Left lobe of liver (tissue), 2 donors: ENCODE results near the gene KRTAP10-12. TPM values are rescaled to one million over a fixed set of nuclear protein-coding genes. Genes with fewer than 3 reads are reported as not detected.
"Not testable (repeated sequence)": the region's sequence is repeated elsewhere in the genome, so short reads cannot be mapped to it uniquely, and the experiment has no call there.

Source experiments
- ATAC-seq: fragments of 200-7000 bp; cut with Tn5 transposase; one replicate; pipeline ENCODE4 v1.9.1; 2020; ENCODE audit warnings: mild to moderate bottlenecking, moderate library complexity
- DNase-seq: peaks from one replicate; pipeline ENCODE4 v3.0.0-alpha.2; 2020; ENCODE audit warnings: low spot score
- total RNA-seq: library from RNA; stranded (reverse); gene quantifications from one replicate; pipeline ENCODE4 v1.2.1, GENCODE V29; 2021
- donor health status: DM: no; HTN: no; CAD: no; lungs with moderate emphysema.
- donor health status: DM: no; HTN: yes; CAD: no.

The KRTAP10-12 gene
- total RNA-seq, 1 donor from 2014 or later = not detected

DNA sequence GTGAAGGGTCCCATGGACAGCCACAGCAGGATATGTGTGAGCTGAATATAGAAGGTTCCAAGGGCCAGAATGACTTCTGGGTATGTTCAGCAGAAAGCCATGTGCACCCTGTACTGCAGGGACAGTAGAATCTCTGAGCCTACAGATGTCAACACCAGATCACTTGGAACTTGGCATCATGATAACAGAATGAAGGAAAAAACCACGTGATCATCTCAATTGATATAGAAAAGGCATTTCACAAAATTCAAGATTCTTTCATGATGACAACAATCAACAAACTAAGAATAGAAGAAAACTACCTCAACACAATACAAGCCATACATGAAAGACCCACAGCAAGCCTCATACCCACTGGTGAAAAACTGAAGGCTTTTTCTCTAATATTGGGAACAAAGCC is 29.4 kb upstream of the KRTAP10-12 start:
- ATAC-seq = no peak
- no peak for DNase-seq

DNA sequence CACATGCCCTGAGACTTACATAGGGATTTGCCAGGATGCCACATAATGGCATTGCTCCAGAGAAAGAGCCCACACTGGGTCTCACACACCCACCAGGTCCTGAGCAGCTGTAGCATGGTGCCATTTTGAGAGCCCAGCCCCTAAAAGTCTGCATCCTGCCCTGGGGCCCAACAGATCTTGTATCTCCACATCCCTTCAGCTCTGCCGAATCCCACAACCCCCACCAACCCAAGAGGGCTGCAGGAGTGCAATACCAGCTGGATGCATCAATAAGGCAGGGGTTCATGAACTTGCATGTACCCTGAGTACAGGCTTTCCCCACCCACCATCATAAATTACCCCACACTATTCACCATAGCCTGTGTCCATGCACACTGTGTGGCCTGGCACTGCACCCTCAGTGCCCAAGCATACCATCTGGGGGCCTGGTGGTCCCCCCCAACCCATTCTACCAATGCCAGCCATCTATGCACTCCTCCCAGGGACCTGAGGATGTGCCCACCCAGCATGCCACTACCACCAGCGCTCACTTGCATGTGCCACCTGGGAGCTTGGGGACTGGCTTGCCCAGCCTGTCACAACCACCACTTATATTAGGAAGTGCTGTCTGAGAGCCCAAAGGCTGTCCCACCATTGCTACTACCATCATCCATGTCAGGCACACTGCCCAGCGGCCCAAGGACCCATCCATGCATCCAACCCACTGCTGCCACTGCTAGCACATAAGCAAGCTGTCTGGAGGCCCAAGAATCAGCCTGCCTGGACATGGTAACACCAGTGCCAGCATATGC is 26.1 kb upstream of the KRTAP10-12 start:
- ATAC-seq (no peak), DNase-seq (no peak)

DNA sequence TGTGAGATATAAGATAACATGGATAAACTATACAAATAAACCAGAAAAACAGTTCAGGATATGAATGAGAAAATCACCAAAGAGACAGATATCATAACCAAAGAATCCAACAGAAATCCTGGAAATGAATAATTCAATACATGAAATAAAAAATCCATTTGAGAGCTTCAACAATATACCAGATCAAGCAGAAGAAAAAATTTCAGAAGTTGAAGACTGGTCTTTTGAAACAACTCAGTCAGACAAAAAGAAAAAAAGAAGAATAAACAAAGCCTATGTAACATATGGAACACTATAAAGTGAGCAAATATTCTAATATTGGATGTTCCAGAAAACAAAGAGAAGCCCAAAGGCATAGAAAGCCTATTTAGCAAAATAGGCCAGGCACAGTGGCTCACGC is 25.1 kb upstream of the KRTAP10-12 start:
- DNase-seq = no peak
- no peak for ATAC-seq

DNA sequence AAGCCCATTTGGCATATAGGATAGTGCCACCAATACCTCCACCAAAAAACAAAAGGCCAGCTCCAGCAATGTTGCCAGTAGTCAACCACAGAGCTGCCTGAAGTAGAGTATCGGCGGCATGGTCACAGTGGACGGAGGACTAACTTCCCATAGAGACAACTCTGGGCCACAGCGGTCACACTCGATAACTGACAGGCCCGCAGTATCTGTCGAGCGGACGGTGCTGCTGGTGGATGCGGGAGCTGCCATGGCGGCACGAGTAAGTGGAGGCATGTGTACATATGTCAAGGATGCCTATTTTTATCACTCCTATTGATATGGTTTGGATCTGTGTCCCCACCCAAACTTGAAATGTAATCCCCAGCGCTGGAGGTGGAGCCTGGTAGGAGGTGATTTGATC is 19.1 kb upstream of the KRTAP10-12 start:
- DNase-seq (no peak), ATAC-seq (no peak)

DNA sequence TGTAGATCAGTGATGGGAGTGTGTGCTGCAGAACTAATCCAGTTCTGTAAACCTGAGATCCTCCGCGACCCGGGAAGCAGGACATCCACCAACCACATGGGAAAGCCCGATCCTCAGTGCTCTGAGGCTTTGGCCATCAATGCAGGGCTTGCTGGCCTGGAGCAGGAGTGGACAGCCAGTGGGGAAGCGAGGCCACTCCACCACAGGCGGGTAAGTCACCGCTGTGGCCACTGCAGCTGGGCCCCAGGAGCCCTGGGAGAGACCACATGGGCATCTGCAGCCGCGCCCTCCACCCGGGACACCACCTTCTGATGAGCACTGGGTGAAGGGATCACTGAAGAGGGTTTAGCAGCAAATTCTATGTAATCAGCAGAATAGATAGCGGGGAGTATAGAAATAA is 15.8 kb upstream of the KRTAP10-12 start:
- DNase-seq (no peak), ATAC-seq (no peak)

DNA sequence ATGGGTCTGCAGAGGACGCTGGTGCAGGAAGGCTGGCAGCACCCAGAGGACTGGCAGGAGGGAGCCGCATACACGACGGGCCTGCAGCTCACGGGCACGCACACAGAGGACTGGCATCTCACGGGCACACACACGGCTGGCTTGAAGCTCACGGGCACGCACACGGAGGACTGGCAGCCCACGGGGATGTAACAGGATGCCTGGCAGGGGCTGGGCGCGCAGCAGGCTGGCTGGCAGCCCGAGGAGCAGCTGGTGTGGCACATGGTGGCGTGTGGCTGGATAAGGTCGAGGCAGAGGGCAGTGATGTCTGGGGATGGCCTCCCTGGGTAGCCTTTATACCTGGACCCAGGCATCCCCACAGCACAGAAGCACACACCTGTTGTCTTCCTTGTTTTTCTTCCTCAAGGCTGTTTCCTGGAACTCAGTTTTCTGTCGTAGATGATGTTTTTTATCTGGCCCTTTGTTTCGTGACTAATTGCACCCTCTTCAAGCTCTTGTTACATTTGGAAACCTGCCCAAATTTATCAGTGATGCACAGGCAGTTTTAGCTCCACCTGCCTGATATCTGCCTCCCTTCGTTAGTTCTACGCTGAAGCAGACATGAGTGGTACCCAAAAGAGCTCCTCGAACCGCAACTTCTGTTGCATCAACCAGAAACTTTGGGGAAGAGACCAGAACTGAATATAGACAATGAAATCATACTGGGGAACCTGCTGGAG is 15.0 kb upstream of the KRTAP10-12 start, which contains the start of gene KRTAP12-1:
Gene KRTAP12-1, minus strand, starts transcription at position 303 of the 719 bp plus-strand sequence. Its CDS starts 40 bp downstream, at position 263.
- no peak for ATAC-seq

DNA sequence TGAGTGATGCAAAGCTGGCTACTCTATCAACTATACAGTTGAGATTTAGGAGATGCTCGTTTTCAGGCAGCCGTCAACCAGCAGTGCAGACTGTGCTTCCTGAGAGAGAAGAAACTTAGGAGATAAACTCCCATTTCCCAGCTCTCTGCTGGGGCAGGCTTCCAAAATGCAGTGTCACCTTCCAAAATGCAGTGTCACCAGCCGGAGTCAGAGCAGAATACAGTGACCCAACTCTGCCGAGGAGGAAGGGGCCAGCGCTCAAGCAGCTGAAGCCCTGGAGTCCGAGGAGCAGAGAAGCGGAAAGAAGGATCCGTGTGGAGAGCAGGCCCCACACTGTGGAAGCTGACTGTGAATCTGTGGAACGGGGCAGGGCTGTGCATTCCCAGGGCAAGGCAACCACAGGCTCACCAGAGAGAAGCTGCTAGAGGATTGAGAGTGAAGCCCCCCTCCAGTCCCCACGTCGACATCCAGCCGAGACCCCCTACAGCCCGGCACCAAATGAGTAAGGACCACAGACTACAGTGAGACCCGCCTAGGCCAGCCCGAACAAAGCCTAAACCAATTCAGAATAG is 14.3 kb upstream of the KRTAP10-12 start:
- DNase-seq (no peak), ATAC-seq (no peak)

More for the DNA sequence above, 15.0 kb upstream of the KRTAP10-12 start, which contains the start of gene KRTAP12-1:
- no peak for DNase-seq

DNA sequence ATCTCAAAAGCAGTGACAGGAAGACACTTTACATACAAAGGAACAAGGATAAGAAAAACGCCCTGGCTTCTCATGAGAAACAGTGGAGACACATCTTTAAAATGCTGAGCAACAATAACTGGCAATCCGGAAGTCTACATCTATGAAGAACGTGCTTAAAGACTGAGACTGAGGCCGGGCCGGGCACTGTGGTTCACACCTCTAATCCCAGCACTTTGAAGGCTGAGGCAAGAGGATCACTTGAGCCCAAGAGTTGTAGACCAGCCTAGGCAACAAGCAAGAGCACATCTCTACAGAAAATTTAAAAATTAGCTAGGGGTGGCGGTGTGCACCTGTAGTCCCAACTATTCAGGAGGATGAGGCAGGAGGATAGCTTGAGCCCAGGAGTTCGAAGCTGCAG is 12.9 kb upstream of the KRTAP10-12 start:
- ATAC-seq = no peak
- no peak for DNase-seq

DNA sequence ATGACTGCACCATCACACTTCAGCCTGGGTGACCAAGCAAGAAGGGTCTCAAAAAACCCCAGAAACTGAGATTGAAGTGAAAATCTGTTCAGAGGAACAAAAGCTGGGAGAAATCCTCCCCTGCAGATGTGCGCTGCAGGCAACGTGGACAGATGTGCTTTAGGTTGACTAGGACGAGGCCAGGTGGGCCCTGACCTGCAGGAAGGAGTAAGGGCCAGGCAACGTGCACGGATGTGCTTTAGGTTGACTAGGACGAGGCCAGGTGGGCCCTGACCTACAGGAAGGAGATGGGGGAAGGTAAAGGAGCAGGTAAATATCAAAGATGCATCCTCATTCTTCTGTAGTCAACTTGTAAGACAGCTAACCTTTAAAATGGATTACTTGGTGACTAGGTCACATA is 12.5 kb upstream of the KRTAP10-12 start:
- ATAC-seq (no peak), DNase-seq (no peak)

DNA sequence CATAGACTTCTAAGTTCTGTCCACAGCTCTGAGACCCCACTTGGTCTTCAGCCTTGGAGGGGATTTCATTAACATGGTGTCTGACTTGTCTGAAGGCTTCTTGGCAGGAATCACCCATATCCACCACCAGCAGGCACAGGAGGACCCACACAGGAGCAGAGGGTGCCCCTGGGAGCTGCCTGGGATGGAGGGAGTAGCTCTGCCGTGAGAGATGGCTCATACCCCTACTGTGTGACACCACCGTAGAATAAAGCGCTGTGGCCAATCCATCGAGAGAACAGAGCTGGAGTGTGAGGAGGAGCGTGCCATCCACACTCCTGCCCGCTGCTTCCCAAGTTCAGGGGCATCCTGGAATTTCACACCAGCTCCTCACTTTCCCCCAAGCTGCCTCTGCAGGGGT is 11.9 kb upstream of the KRTAP10-12 start:
- not testable (repeated sequence) for ATAC-seq

DNA sequence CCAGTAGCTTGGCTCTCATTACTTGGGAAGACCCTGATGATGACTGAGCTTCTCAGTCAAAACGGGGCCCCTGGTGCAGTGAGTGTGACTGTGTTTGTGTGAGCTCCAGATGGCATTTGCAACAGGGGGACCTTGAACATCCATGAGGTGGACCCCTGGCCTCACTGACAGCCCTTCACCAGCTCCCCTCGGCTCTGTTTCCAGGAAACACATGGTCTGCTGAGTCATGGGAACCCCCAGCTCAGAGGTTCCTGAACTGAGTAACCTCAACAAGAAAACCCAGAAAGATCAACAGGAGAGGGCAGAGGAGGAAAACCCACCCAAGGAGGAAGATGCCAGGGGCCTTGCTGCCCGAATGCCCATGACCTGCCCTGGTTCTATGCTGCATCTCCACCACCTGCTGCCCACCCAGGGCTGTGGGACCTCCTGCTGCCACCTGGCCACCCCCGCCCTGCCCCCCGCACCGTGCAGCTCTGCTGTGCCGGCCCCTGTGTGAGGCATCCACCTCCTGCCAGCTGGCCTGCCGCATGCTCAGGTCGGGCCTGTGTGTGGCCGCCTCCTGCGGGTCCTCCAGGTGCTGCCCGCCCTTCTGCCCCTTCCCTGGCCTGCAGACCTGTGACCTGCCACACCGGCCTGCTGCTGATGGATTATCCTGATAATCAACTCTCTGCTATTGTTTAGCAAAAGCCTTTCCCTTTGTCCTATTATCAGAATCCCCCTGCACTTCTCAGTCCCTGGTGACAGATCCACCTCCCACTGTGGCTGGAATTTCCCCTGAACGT is 10.8 kb upstream of the KRTAP10-12 start:
- DNase-seq (no peak), ATAC-seq (no peak)

More for the DNA sequence above, 11.9 kb upstream of the KRTAP10-12 start:
- DNase-seq = not testable (repeated sequence)

DNA sequence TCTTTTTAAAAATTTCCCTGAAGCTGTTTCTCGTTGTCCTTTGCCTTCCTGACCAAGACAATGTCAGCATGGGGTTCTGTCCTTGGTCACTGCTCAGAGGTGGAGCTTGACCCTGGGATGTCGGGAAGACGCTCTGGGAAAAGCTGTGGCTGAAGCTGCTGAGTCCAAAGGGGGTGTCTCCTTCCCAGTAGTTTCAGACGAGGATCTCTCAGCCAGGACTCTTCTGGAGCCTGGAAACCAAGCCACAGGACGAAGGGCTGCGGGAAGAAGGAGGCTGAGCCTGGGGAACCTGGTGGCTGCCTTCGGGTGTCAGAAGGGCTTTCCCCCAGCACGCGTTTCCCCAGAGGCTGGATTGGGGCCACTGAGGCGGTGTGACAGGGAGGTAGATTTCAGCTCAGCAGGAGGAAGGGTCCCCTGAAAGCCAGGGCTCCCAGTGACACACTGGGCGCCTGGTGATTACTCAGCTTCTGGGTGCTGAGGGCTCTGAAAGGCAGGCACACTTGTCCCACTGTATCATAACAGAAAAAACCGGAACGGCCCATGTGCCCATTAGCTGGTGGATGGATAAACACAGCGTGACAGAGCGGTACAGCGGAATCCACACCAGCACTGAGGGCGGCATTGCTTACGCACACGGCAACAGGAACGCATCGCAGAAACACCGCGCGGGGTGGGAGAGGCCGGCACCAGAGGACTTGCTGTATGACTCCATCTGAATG is 10.0 kb upstream of the KRTAP10-12 start:
- ATAC-seq = no peak
- DNase-seq = no peak

DNA sequence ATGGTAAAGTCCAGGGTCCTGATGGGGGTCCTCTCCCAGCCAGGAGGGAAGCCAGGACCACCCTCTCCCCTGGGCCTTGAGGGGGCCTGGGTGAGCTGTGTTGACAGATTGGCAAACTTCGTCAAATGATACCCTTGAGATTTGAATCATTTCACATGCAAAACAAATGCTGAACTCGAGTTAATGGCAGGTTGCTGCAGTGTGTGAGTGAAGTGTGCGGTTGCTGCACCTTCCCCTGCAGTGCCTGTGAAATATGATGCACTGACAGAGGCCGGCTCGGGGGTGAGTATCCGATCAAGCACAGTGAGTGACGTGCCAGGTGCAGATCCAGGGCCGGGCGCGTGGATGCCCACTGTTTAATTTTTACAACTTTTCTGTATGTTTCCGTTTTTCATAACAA is 9.3 kb upstream of the KRTAP10-12 start:
- DNase-seq (no peak), ATAC-seq (no peak)

DNA sequence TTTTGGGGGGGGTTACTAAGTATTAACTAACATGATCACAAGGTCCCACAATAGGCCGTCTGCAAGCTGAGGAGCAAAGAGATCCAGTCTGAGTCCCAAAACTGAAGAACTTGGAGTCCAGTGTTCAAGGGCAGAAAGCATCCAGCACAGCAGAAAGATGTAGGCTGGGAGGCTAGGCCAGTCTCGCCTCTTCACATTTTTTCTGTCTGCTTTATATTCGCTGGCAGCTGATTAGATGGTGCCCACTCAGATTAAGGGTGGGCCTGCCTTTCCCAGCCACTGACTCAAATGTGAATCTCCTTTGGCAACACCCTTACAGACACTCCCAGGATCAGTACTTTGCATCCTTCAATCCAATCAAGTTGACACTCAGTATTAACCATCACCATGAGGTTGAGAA is 7.2 kb upstream of the KRTAP10-12 start:
- ATAC-seq, DNase-seq: not testable (repeated sequence)

DNA sequence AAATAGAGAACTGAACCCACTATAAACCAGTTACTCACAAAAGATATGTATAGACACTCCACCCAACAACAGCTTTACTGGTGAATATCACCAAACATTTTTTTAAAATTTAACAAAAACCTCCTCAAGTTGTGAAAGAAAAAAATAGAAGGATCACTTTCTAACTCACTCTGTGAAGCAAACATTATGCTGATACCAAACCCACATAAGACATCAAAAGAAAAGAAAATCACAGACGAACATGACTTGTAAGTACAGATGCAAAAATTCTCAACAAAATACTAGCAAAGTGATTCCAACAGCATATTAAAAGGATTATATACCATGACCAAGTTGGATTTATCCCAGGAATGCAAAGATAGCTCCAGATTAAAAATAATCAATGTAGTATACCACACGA is 5.3 kb upstream of the KRTAP10-12 start:
- ATAC-seq (no peak), DNase-seq (no peak)

DNA sequence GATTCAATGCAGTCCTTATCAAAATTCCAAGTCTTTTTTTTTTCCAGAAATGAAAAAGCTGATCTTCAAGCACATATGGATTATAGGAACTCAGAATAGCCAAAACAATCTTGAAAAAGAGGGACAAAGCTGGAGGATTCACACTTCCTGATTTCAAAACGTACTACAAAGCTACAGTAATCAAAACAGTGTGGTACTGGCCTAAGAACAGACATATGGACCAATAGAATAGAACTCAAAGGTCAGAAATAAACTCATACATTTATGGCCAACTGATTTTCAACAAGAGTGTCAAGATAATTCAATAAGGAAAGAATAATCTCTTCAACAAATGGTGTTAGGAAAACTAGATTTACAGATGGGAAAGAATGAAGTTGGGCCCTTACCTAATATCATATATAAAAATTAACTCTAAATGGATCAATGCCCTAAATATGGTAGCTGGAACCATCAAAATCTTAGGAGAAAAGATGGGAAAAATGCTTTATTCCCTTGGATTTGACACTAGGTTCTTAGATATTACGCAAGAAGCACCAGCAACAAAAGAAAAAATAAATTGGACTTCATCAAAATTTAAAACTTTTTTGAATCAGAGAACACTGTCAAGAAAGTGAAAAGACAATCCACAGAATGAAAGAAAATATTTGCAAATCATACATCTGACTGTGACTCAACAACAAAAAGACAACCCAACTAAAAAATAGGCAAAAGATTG is 4.0 kb upstream of the KRTAP10-12 start:
- DNase-seq = no peak
- no peak for ATAC-seq

DNA sequence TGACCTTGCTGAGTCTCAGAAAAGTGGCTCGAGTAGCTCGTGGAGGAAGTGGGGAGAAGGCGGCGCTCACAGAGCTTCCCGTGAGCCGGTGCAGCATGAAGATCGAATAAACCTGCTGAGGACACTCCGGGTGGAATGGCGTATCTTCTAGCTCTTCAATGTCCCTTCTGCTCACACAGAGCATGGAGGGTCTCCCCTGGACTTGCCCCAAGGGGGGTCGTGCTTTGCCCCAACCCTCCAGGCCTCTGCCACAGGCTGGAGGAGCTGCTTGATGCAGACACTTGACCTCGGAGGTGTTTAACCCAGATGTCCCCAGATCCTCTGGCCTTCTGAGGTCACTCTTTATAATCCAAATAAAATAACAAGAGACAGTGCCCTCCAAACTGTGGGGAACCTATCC is 2.2 kb upstream of the KRTAP10-12 start:
- DNase-seq = no peak
- no peak for ATAC-seq

DNA sequence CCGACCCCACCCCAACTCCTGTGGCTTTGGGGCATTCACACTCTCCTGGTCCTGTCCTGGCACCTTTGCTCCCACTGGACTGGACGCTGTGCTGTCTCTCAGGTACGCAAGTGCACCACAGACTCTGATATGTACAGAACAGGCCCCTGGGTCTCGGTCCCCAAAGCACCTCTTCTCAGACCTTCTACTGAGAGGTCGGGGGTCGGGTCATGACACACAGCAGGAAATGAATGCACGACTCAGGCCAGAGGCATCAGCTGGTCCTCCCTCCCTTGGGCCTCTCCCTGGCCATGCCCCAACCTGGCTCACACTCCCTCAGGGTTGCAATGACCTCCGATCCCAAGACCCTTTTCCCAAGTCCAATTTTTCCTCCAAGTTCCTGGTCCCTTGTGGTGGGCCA is 1.8 kb upstream of the KRTAP10-12 start:
- DNase-seq = no peak

DNA sequence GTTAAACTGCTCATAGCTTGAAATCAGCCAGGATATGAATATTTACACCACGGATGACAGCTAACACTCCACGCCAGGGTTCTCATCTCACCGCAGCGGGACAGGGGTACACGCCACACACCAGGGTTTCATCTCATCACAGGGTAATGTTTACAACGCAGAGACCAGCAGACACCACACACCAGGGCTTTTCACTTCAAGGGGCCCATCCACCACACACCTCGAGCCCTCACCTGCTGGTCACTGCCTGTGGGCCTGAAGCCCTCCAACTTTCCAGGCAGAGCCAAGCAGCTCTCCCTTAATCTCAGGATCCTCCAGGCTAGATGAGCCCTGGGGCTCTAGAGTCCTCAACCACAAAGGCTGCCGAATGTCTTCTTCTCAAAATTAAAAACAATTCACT is 1.3 kb upstream of the KRTAP10-12 start:
- DNase-seq = no peak
- ATAC-seq = no peak

More for the DNA sequence above, 1.8 kb upstream of the KRTAP10-12 start:
- no peak for ATAC-seq

DNA sequence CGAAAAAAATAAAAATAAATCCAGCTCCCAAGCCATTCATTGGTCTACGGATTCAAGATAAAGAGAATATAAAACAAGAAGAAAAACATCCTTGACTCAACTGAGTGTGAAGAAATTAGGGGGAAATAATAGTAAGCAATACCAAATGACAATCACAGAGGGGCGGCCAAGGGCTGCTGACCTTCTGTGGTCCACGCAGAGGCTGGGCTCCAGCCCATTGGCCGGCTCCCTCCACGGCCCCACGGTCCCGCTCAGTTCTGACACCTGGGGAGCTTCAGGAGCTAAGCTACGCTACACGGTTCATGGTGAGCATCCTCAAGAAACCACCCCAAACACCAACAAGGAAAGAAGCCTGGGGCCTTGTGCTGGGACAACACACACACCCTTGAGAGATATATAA is 400 bp upstream of the KRTAP10-12 start:
- ATAC-seq (no peak), DNase-seq (no peak)
